D341Med (cell line): ENCODE results near the gene RTEL1.
"Not testable (repeated sequence)": the region's sequence is repeated elsewhere in the genome, so short reads cannot be mapped to it uniquely, and the experiment has no call there.

ENCODE experiments used
- DNase-seq: peaks from one replicate; pipeline ENCODE4 v3.0.0; 2012; ENCODE audit warnings: low spot score

RTEL1 gene

DNA sequence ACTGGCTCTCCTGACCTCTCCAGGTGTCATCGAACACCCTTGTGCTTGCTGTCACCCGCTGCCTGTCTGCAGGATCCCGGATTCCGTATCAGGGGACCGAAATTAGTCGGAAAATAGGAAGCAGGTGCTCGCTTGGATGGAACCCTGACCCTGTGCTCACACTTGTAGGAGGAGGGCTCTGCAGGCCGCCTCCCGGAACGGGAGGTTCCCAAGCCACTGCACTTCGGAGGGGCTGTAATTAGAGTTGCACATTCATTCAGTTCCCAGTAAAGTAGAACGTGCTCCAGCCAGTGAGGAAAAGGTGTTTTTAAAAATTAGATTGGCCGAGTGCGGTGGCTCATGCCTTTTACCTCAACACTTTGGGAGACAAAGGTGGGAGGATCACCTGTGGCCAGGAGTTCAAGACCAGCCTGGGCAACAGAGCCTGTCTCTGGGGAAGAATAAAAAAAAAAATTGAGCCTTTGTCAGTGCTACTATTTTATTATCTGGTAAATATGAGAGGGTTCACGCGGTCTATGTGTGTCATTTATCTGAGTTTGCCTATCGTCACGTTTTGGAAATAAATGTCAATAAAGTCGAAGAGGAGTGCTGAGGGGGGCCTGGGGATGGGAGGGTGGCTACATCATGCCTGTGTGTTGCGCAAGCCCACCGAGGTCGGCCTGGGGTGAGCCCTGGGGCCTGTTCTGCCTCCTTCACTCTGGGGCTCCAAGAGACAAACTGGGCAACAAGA lies 29.7 kb upstream of the RTEL1 start:
- peak; percentile 74 for DNase-seq

DNA sequence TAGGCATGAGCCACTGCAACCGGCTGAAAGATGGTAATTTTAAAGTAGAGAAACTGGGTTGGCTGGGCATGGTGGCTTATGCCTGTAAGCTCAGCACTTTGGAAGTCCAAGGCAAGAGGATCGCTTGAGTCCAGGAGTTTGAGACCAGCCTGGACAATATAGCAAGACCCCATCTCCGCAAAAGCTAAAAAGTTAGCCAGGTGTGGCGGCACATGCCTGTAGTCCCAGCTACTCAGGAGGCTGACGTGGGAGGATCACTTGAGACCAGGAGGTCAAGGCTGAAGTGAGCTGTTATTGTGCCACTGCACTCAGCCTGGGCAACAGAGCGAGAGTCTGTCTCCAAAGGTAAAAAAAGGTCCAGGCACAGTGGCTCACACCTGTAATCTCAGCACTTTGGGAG lies 27.2 kb upstream of the RTEL1 start:
- not testable (repeated sequence) for DNase-seq

DNA sequence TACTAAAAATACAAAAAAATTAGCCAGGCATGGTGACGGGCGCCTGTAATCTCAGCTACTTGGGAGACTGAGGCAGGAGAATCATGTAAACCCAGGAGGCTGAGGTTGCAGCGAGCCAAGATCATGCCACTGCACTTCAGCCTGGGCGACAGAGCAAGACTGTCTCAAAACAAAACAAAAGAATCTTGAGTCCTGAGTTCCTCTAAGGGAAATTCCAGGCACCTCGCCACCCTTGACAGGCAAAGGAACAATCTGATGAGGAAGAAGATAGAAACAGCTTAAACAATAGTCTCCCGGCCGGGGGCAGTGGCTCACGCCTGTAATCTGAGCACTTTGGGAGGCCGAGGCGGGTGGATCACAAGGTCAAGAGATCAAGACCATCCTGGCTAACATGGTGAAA lies 26.7 kb upstream of the RTEL1 start:
- DNase-seq: not testable (repeated sequence)

DNA sequence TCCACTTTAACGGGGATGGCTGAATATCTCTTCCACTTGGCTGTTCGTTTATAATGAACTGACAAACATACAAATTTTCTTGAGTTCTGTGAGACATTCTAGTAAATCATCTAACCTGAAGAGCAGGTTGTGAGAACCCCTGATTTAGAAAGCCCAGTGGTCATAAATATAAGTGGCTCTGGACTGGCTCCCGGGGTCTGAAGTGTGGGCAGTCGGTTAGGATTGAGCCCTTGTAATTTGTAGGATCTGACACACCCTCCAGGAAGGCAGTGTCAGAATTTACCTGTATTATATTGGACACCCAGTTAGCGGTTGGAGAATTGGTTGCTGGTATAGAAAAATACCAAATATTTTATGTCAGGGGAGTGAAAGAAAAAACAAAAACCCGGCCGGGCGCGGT lies 24.4 kb upstream of the RTEL1 start:
- no peak for DNase-seq

DNA sequence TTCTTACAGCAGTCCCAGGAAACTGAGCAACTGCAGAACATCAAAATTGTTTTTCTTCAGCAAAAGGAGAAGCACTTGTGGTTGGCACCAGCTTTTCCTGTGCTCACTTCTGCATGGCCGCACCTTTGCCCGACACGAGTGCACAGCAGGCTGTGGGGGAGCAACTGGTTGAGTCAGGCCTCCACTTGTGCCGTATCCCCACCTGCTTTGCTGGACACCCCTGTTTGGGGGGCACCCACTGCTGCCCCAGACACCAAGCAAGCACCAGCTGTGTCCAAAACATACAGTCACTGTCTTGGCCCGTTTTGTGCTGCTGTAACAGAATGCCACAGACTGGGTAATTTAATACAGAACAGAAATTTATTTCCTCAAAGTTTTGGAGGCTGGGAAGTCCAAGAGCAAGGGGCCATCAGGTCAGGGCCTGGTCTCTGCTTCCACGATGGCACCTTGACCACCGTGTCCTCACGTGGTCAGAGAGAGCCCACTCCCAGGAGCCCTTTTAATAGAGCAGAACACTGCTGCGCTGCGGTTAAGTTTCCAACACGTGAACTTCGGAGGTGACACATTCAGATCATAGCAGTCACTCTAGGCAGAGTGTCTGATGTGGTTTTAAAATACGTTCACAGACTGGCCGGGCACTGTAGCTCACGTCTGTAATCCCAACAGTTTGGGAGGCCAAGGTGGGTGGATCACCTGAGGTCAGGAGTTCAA lies 22.5 kb upstream of the RTEL1 start:
- DNase-seq: no peak

DNA sequence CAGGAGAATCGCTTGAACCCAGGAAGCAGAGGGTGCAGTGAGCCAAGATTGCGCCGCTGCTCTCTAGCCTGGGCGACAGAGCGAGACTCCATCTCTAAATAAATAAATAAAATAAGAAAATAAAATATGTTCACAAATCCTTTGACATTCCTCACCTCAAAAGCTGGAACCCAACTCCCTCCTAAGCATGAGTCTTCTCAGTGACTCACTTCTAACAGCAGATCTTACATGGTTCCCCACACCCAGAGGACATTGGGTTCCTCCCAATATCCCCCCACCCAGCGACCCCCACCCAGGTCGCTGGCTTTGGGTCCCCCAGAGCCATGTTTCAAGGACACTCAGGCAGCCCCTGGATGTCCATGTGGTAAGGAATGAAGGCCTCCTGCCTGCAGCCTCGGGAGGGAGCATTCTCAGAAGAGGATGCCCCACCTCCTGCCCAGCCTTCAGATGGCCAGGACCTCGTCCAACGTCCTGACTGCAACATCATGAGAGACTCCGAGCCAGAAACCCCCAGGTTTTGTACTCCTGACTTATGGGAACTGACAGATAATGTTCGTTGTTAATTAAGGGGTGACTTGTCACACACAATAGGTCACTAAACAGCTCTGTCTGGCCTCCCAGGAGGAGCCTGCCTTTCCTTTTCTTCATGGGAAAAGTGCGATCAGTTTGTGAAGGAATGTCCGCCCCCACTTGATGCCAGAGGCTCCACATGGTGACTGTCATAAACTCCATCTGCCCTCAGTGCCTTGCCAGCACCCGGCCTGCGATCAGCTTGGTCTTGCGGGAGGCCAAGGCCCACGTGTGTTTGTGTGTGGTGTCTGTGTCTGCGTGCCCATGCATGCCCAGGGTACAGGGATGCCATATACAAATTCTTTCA lies 21.1 kb upstream of the RTEL1 start:
- no peak for DNase-seq

DNA sequence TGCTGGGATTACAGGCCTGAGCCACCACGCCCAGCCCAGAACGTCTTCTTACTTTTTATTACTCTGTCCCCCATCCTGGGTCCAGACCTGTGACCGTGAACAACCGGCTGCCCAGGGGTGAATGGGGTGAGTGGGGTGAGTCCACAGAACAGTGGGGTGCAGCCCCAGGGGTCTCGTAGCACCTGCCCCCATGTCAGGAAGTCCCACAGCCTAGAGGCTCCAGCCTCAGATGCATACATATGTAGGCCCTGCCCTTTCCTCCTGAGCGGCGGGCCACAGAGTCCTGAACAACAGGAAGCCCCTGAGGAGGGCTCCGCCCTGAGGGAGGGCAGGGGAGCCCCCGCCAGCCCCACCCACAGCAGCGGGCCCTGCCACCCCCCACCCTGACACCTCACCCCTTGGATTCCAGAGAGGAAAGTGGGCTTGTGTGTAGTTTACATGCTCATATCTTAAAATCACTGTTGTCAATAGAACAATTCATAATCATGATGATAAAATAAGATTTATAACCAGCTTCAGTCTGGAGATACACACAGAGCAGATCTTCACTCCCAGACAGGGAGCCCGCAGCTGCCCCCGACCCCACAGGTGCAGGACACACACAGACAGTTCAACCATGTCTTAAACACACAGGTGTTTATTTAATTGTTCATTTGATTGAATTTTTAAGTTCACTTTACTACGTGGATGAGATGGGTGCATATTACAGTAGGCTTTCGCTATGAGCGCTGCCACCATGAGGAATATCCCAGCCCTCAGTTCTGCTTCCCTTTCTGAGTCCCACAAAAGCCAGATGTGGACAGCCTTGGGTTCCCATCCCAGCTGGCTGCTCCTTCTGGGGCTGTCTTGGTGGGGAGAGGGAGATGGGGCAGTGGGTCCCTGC lies 18.8 kb upstream of the RTEL1 start:
- DNase-seq: no peak

DNA sequence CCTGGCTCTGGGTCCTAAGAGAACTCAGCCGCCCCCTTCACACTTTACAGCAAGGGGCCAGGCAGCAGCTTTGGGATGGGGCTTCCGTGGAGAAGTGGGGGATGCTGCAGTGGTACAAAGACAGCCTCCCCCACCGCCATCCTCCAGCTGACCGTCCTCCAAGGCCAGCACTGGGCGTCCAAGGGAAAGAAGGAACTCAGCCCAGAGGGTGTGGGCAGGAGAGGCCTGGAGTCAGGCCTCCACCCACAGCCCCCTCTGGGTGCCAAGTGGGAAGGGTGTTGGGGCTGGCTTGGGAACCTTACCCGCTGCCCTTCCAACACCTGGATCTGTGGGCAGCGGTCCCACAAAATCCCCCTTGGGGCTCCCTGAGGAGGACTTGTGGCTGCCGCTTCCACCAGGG lies 18.0 kb upstream of the RTEL1 start:
- DNase-seq: no peak

DNA sequence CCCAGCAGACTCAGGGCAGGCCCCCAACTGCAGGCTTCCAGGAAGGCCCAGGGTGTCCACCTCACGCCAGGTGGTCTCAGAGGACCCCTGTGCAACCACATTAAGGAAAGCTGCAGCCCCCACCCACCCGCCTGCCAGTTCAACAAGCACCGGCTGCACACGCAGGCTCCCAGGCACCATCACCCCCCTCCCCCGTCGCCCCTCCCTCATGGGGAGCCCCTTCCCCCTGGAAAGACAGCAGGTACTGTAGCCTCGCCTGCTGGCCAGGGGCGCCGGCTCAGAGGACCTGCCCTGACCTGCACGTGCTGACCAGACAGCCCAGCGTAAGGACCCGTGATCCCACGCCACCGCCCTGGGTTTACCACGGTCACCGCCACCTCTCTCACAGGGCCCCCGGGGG lies 17.4 kb upstream of the RTEL1 start:
- not testable (repeated sequence) for DNase-seq

DNA sequence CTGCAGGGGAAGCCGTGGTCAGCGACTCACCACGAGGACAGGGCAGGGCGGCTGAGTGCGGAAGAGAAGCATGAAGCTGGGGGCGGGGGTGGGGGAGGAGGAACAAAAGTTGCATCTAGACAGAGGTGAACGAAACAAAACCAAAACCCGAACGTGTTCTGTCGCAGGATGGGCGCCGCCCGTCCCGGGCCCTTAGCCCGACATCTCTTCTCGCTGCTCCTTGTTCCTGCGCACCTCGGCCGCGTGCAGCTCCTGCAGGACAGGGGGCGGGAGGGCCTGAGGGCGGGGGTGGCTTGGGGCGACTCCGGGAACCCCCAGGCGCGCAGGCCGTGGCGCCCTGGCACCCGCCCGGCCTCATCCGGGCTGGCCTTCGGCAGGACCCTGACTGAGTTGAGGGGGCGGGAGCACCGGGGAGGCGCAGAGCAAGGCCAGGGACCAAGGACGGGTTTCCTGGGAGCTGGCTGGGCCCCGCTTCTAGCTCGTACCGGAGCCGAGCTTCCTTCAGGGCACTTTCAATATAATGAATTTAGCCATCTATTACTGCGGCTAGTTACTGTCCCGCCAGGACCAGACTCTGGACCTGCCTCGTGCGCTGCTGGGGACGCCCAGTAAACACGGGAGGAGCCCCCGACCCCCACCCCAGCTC lies 16.8 kb upstream of the RTEL1 start:
- DNase-seq: no peak

DNA sequence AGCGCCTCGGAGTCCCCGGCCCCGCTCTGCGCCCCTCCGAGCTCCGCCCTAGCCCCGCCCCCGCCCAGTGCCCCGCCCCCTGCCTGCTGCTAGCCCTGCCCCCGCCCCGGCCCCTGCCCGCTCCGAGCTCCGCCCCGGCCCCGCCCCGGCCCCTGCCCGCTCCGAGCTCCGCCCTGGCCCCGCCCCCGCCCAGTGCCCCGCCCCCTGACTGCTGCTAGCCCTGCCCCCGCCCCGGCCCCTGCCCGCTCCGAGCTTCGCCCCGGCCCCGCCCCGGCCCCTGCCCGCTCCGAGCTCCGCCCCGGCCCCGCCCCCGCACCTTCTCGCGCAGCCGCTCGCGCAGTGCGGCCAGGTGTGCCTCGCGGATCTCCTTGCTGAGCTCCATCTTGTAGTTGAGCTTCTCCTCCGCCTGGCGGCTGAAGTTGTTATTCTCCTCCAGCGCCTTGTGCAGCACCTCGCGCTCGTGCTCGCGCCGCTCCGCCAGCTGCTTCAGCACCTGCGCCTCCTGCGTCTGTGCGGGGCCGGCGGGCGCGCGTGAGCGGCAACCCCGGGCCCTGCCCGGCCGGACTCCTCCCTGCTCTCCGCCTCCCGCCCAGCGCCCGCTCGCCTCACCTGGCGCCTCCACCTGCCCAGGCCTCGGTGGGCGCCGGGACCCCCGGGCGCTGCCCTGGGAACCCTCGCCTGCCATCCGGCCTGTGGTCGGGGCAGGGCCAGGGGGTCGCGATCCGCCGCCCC lies 16.2 kb upstream of the RTEL1 start:
- peak; percentile 96 for DNase-seq

DNA sequence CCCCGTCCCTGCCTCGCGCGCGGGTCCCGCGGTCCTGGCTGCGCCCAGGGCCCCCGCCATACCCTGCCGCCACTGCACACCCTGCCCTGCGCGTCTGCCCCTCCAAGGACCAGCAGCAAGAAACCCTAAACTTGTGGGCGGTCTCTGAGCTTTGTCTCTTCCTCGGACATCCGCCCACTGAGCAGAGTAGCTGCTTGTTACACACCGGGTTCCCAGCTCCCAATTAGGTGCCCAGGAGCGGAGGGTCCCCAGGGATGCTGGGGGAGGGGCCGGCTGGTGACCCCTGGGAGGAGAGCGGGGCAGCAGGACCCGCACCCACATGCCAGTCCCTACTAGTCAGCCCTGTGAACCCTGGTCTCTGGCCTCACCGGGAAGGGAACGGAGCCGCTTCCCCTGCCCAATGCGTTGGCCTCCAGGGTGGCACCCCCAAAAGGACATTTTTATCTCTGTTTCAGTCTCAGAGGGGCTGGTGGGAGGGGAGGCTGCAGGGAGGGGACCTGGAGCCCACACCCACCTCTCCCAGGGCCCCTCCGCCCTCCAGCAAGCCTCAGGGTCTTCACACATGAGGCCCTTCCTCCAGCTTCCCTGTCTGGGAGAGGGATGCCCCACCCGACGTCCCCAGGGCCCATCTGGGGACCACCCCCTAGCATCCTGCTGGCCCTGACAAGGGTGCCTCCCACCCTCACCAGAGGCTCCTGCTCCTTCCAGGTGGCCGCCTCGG lies 15.4 kb upstream of the RTEL1 start:
- no peak for DNase-seq

DNA sequence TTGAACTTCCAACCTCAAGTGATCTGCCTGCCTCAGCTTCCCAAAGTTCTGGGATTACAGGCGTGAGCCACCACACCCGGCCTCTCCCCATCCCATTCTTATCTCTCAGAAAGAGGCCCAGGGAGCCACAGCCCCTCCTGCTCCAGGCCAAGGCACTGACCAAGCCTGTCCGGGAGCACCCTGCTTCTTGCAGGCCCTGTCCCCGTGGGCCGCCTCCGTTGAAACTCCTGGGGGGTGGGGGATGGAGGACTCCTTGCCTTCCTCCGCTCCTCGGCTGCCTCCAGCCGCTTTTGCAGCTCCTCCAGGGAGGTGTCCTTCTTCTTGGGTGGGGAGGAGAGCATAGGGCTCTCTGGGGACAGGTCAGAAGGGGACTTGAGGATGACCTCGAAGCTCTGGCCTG lies 14.6 kb upstream of the RTEL1 start:
- no peak for DNase-seq

DNA sequence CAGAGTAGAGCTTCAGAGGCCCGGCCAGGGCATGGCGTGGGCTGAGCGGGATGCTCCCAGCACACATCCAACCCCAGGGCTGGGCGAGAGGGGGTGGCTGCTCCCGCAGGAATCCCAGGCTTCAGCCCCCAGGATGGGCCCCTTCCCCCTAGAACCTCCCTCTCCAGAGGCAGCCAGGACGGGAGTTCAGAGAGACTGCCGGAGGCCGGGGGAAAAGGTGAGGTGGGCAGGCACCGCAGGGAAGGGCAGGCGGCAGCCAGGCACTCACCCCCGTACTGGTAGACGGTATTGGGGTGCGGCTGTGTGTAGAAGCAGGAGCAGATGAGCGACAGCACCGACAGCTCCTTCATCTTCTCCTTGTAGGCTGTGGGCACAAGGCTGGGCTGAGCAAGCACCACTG lies 14.2 kb upstream of the RTEL1 start:
- DNase-seq: no peak

DNA sequence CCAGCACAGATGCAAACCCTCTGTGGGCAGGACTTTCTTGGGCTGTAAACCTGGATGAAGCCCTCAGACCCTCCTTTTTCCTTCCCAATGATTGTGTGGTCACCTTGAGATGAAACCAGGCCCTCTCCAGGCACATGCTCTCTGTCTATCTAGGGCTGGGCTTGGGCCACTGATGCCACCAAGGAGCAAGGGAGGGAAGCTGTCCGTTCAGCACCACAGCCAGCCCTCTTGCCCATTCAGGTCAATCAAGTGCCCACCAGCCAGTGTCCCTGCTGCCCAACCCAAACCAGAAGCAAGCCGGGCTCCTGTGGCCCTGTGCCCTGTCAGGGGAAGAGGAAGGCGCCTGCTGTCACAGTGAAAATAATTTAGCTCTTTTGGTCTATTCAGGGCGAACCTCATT lies 12.9 kb upstream of the RTEL1 start:
- no peak for DNase-seq

DNA sequence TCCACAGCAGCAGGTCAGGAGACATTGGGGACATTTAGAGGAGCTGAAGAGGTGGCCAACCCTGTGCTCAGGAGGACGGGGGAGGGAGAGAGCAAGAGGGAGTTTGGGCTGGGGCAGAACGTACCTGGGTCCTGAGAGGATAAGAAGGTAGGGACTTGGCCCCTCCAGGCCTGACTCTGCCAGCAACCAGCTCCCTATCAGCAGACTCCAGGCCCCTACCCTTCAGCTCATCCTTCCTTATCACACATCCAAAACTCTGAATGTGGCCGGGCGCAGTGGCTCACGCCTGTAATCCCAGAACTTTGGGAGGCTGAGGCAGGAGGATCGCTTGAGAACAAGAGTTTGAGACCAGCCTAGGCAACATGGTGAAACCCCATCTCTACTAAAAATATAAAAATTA lies 9.9 kb upstream of the RTEL1 start:
- no peak for DNase-seq

DNA sequence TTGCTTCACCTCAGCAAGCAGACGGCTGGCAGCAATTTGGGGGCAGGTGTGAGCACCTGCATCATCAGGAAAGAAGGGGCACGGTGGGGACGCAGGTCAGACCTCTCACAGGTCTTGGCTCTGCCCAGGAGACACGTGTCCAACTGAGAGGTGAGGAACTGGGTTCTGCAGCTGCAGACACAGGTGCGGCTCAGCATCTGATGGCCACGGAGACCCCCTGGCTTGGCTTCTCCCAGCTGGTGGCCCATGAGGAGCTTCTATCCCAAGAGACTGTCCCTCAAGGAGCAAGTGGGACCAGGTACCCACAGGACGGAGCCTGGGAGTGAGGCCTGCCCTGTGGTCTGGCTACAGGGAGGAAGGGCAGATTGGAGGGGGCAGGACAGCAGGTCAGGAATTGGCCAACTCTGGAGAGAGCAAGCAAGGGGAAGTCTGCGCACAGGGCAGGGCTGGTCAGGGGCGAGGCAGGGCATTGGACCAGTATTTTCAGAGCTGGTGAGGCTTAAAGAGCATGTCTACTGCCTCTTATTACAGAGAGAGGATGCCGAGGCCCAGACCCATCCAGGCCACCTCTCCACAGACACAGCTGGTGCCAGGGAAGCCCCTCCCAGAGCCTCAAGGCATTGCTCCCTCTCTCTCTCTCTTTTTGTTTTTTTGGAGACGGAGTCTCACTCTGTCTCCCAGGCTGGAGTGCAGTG lies 9.1 kb upstream of the RTEL1 start:
- DNase-seq: no peak

DNA sequence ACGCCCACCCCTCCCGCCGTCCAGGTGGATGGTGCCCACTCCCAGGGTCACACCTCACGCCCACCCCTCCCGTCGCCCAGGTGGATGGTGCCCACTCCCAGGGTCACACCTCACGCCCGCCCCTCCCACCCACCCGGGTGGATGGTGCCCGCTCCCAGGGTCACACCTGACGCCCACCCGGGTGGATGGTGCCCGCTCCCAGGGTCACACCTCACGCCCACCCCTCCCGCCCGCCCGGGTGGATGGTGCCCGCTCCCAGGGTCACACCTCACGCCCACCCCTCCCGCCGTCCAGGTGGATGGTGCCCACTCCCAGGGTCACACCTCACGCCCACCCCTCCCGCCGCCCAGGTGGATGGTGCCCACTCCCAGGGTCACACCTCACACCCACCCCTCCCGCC lies 7.6 kb upstream of the RTEL1 start:
- not testable (repeated sequence) for DNase-seq

DNA sequence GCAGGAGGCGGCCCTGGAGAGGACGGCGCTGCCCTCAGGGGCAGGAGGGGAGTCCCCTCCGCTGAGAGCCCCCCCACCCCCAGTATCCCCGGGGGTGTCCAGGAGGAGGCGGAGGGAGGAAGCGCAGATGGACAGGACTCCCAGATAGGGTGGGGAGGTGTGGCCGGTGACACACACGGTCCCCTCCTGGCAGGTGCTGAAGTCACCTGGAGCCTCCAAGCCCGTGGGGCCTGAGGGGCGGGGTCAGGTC lies 6.2 kb upstream of the RTEL1 start:
- DNase-seq: no peak
